GM20431 (cell line): Measurements from ENCODE around the gene TCF12.
"Not testable (repeated sequence)": the region's sequence is repeated elsewhere in the genome, so short reads cannot be mapped to it uniquely, and the experiment has no call there.

Source experiments
- in situ Hi-C: fragments of 300-500 bp; cut with MseI, MboI; formaldehyde crosslinking; loops from one replicate; pipeline ENCODE4 v1.15.0; 2020; ENCODE audit warnings: low sequenced_read_pairs; ENCODE audit not compliant: unreplicated experiment

Gene TCF12

DNA sequence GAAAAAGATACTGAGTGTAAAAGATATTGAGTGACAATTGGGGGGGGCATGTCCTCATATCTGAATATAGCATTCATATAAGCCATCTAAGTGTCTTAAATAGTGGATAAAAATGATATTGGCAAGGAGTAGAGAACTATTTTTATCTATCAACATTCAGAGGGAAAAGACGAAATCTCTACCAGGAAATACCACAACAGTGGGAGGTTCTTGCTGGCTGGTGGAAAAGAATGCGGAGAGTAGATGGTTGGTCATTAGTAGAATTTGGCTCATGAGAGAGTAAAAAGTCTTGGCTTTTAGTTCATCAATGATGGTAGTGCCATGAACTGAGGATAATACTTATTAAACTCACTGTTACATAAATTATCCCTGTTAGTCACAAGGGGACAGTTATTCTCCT is 4.8 kb upstream of the TCF12 start:
- in situ Hi-C loops, result no loop called here

DNA sequence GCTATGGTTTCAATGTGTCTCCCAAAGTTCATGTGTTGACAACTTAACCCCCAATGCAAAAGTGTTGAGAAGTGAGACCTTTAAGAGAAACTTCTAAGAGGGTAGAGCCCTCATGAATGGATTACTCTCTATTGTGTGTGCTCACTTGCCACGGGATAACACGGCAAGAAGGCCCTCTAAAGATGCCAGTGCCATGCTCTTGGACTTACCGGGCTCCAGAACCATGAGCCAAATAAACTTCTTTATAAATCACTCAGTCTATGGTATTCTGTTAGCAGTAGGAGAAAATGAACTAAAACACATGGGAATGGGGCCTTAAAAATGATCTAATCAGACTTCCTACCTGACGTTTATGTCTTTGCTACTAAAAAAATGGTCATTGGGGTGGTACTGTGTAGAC is 2.6 kb upstream of the TCF12 start:
- in situ Hi-C loops, result no loop called here

DNA sequence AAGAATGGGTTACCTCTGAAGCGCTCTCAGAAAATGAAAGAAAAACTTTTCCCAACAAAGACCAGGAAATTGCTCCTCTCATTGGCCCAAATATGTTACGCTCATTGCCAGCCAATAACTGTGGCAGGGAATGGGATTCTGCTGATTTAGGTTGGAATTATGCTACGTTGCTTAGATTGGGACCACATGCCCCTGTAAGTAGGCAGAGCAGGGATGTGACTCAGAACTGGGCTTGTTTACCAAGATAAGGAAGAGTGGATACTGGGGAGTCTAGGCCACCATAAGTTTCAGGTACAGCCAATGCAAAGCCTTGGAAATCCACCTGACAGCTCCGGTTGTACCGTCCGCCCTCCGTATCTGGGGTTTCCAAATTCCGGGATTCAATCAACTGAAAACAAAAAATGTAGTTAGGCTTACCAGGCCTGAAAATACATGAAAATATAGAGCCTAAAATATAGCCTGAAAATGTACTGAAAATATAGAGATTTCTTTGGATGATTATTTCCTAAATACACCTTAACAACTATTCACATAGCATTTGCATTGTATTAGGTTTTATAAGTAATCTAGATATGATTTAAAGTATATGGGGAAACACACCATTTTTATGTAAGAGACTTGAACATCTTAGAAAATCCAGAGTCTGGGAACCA is 1.5 kb upstream of the TCF12 start:
- in situ Hi-C loops, result no loop called here

DNA sequence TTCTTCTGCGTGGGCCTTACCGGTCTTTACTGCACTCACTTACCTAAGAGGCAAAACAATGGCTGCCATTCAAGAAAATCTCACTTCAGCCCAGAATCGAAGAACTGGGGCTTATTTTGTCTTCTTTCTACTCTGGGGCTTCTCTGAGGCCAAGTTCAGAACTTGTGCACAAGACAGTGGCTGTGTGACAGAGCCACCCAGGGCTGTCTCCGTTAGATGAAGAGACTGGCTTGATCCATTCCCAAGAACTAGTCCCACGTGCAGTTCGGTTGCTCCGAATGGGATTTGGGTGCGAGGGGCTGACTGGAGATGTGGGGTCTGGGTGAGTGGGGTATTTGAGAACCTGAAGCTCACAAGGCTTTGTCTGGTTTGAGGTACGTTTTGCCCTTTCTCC is 795 bp upstream of the TCF12 start:
- in situ Hi-C loops, result no loop called here

DNA sequence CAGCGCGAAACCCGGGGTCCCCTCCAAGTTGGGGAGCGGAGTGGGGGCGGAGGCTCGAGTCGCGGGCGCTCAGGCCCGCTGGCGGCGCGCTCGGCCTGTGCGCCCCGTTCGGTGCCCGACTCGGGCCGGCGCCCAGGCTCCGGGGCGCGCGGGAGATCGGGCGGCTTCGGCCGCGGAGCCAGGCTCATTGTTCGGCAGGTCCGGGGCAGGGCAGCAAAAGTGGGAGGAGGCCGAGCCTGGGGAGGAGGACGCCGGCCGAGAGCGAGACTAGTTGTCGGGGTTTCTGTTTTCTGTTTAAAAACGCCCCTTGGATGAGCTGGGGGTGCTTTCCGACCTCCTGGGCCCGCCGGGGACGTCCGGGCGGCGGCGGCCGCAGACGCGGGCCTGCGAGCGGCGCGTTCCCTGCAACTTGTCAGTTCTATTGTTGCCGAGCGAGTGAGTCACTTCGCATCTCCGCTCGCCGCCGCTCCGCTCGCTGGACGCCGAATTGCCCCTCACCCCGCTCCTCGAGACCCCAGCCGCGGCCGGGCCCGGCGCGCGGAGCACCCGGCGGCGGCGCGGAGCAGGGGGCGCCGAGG is 676 bp downstream of the TCF12 start:
- in situ Hi-C loops, result no loop called here

DNA sequence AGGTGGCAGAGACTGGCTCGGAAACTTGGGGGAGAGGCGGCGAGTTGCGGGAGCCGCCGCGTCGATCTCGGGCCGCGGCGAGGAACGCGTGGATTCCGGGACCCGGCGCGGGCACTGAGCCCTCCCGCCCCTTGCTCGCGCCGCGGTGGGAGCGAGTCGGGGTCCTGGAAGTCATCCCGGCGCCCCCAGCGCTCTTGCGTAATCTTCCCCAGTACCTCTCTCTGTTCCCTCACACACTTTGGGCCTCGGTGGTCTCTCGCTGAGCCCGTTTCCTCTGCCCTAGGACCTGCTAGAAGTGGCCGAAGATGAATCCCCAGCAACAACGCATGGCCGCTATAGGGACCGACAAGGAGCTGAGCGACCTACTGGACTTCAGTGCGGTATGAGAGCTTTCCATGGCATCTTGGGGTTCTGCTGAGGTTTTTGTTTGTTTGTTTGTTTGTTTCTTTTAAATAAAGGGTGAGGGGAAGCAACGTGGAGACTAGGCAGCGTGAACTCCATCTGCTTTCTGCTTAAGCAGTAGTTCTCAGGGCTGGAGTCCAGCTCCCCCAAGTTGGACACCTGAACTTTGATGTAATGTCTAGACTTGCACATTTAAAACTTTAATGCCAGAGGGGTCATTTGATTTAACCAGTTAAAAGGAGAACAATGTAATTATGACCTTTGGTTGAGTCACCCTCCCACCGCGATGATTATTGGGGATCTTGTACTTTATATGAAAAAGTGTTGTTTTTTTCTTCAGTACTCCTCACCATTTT is 1.3 kb downstream of the TCF12 start:
- in situ Hi-C loops, result no loop called here

DNA sequence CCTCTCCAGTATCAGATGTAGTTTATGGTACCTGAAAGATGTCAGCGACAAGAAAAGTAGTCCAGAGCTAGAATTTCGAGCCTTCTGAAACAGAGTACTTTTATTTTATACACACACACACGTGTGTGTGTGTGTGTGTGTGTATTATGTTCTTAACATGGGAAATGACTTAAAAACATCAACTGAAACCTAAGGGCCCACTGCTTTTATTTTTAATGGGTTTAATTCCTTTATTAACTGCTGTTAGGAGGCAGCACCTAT is 1.9 kb downstream of the TCF12 start:
- in situ Hi-C loops, result no loop called here

DNA sequence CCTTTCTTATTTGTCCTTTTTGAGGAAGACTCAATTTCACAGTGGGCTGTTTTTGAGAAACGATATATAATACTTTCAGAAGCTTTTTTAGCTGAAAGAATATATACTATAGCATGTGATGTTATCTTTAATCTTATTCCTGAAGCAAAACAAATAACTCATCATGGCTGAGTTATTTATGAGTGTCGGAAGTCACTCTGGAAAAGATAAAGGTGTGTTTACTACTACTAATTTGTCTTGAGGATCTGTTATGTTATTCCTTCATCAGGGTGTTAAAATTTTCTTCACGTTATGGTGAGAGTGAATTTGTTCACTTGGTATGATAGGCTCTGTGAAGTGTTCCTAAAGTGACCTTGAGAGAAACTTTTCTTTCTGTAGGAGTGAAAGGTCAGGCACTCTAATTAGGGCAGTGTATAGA is 4.7 kb downstream of the TCF12 start:
- in situ Hi-C loops, result no loop called here

DNA sequence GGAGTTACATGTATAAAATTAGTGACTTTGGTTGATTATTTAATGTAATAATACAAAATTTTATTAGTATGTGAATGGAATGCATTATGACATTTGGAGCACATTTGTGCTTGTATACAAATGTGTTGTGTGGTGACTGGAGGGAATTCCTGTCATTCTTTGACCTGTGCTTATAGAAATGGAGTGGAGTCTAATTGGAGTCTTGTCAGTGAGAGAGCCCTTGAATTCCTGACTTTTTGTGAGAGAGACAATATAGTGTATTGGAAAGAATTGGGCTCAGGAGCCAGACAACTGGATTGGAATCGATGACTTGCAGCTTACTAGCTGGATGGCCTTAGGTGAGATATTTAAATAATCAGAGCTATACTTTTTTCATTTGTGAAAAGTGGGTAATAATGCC is 9.4 kb downstream of the TCF12 start:
- in situ Hi-C loops, result no loop called here

DNA sequence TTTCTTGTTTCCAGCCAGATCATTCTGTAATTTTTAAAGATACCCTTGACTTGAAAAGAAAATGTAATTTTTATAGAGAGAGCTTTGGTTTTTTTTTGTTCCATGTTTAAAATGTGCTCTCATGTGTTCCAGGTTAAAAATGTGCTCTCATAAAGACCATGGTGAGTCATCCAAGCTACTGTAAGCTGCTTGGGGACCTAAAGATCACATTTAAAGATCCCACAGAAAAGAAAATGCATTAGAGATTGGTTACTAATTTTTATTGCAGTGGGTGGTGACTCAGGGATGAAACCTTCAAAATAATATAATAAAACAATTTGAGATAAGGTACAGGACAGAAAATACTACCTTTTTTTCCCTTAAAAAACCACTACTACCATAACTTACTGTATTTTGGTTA is 11.0 kb downstream of the TCF12 start:
- in situ Hi-C loops, result no loop called here

DNA sequence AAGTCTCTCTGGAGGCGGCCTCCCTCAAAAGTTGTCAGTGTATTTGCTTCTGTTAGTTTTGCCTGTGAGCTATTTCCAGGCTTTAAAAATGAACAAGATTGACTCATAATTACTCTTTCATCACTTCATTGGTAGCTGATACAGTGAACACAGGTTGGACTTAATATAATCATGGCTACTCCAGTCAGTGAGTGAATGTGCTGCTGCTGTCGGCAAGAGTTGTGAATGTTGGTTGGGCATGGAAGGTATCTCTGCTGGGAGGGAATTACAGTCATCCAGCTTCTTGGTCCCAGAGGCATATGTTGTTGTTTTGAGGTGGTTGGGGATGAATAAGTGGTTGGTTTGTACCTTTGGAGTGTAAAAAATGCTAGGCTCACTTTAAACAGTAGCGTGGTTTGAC is 11.5 kb downstream of the TCF12 start:
- in situ Hi-C loops, result no loop called here

DNA sequence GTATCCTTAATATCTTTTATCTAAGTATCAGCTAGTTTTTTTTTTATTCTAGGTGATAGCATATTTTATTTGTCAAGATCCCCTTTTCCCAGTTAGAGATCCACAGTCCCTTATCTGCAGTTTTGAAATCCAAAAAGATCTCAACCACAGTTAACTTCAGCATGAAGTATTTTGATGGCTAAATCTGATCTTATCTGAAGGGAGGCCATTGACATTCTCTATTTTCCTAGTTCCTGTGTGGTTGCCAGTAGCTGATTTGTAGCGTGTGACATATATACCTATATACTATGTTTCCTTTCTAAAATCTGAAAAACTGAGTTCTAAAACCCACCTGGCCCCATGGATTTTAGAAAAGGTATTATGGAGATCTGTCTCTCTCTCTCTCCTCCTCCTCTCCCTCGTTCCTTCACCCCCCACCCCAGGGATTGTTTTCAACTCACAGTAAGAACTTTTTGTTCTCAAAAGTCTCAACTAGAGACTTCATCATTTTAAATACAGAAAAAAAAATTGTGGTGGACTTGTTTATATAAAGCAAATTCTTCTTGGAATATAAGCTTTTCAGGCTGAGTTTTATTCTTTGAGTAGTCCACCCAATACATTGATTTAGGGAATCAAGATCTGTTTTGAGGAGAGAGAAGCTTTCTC is 12.3 kb downstream of the TCF12 start:
- in situ Hi-C loops, result no loop called here

DNA sequence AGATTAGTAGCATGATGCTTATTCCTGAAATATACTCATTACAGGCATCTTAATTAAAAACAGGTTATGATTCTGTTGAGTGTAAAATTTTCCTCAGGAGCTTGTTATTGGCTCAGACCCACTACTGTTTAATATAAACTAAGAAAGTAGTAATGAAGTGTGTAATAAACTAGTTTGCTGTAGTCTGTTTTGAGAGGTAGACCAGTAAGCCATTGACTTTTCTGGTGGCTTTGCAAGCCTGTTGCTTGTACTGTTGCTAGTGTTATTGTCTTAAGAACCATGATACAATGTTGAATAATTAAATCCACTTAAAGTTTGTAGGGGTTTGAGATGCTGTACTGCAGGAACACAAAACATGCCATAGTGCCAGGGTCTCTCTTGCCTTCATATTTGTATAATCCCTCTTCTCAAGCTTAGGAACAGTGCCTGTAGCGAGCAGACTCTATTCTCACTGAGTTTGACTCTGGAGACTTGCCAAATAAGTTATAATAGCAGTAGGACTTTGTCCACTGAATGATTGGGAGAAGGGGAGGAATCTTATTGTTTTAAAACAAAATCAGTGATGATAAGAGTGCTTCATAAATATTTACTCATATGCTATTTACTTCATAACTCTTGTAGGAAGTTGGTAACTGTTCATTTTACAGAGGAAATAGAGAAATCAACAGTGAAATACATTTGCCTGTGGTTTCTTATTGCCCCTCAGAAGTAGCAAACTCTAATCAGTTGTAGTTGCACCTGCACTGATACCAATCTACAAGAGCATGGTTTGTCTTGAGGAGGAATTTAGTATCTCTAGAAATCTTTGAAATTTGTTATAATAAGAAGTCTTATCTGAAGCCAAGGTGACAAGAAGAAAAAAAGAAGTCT is 13.4 kb downstream of the TCF12 start:
- in situ Hi-C loops, result no loop called here

DNA sequence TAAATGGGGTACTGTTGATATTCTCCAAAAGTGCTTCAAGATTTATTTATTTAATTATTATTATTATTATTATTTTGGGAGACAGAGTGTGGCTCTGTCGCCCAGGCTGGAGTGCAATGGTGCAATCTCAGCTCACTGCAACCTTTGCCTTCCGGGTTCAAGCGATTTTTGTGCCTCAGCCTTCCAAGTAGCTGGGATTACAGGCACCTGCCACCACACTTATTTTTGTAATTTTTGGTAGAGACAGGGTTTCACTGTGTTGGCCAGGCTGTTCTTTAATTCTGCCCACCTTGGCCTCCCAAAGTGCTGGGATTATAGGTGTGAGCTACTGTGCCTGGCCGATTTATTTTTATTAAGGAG is 14.0 kb downstream of the TCF12 start:
- in situ Hi-C loops, result not testable (repeated sequence)

DNA sequence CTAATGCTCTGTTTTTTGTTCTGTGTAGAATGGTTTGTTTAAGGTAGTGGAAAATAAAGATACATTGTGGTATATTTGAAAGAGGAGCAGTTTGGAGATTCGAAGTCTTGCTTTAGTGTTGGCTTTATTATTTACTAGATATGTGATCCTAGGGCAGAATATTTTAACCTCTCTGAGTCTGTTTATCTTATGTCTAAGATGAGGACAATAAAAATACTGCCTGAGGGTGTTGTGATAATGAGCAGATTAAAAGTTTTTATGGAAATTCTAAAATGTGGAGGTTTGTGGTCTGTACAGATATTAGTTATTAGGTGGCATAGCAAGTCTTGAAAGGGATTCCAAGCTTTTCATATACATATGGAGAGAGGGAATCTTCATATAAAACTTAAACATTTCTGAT is 15.0 kb downstream of the TCF12 start:
- in situ Hi-C loops, result no loop called here

DNA sequence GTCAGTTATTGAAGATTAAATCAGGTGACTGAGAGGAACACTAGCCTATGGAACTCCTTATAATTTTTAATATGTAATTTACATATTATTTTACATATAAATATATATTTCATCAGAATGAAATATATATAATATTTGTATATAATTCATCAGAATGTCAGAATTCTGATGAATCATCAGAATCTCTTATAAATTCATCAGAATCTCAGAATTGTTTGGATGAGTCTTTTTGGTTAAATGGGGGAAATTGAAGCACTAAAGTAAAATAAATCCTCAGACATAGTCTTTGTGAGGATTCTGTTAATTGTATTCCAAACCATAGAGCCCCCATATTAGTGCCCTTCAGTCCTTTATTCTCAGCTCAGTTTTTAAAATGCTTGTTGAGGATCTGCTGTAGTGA is 15.4 kb downstream of the TCF12 start:
- in situ Hi-C loops, result no loop called here

DNA sequence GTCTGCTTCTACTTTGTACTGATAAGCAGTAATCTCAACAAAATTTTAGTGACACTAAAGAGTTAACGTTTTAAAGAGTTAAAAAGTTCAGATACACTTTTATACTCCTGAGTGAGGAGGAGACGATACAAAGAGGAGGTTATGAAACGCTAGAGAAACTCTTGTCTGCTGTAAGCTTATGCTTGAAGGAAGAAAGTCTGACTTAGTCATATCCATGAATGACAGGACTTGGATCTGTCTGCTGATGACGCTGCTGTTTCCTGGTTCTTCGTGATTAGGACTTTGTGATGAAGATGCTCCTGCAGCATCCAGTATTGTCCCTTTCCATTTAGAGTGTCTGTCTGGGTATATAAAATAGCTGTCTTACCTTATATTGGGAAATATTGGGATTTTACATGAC is 15.8 kb downstream of the TCF12 start:
- in situ Hi-C loops, result no loop called here

DNA sequence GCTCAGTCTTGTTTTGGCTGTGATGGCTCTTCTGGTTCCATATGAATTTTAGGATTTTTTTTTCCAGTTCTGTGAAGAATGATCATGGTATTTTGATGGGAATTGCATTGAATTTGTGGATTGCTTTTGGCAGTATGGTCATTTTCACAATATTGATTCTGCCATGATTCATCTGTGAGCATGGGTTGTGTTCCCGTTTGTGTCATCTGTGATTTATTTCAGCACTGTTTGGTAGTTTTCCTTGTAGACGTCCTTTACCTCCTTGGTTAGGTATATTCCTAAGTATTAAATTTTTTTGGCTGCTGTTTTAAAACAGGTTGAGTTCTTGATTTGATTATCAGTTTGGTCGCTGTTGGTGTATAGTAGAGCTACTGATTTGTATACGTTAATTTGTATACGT is 18.5 kb downstream of the TCF12 start:
- in situ Hi-C loops, result no loop called here

DNA sequence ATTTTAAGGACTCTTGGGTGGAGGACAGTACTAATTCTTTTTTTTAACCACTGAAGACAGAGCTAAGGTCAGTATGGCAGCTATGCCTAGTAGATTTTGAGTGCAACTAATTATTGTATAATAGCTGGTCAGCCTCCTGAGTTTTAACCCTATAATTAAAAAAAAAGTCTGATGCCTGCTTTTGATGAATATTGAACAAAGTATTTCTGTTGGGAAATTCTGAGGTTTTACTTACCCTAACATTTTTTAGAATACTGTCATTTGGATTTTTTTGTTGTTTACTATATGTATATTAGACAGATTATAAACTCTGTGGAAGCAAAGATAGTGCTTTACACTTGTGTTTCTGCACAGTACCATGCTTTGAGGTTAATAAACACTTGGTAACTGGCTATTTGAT is 20.8 kb downstream of the TCF12 start:
- in situ Hi-C loops, result no loop called here

DNA sequence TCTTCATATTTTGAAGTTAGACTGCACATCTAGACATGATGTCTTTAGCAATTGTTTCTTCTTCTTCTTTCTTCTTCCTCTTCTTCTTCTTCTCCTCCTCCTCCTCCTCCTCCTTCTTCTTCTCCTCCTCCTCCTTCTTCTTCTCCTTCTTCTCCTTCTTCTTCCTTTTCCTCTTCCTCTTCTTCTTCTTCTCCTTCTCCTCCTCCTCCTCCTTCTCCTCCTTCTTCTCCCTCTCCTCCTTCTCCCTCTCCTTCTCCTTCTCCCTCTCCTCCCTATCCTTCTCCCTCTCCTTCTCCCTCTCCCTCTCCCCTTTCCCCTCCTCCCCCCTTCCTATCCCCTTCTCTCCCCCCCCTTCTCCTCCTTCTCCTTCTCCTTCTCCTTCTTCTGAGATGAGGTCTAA is 21.9 kb downstream of the TCF12 start:
- in situ Hi-C loops, result no loop called here

DNA sequence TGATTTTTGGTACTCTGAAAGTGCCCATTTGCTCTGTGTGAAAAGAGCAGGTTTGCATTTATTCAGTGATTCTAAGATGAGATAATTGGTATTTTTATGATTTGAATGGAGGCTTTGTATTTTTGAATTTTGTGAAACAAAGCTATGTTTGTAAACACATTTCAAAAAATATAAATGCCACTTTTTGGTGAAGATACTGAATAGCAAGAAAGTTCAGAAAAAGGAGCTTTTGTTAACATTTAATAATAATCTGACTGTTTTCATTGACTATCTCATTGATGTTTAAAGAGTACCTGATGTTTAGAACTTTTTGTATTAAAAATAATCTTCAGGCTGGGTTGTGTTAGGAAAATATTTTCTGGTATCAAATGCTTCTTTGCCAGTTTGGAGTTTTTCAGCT is 23.7 kb downstream of the TCF12 start:
- in situ Hi-C loops, result no loop called here
